GM19455 (cell line): Measurements from ENCODE around the gene MYL4.
"Not testable (repeated sequence)": the region's sequence is repeated elsewhere in the genome, so short reads cannot be mapped to it uniquely, and the experiment has no call there.

Source experiments
- ATAC-seq: cut with Tn5 transposase; IDR thresholded peaks from one replicate; pipeline ENCODE4 v1.9.1; 2021; ENCODE audit not compliant: unreplicated experiment

MYL4 gene

GRCh38 chr17:47268964-47269363 is 59.8 kb downstream of the MYL4 start:
- ATAC-seq: not testable (repeated sequence)

GRCh38 chr17:47269561-47270280 is 60.6 kb downstream of the MYL4 start:
- not testable (repeated sequence) for ATAC-seq

- no peak for ATAC-seq
Observed at GRCh38 chr17:47270946-47271705, 62.0 kb downstream of the MYL4 start.

GRCh38 chr17:47272491-47272890 is 63.3 kb downstream of the MYL4 start:
- ATAC-seq: no peak

- ATAC-seq: no peak
Observed at GRCh38 chr17:47273245-47273644, 64.1 kb downstream of the MYL4 start.
